GM21367 (cell line): ENCODE data around the gene UBE2G2.

Experiments used
- ATAC-seq: cut with Tn5 transposase; IDR thresholded peaks from one replicate; pipeline ENCODE4 v1.9.1; 2021; ENCODE audit not compliant: unreplicated experiment

The UBE2G2 gene, protein sequence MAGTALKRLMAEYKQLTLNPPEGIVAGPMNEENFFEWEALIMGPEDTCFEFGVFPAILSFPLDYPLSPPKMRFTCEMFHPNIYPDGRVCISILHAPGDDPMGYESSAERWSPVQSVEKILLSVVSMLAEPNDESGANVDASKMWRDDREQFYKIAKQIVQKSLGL

DNA sequence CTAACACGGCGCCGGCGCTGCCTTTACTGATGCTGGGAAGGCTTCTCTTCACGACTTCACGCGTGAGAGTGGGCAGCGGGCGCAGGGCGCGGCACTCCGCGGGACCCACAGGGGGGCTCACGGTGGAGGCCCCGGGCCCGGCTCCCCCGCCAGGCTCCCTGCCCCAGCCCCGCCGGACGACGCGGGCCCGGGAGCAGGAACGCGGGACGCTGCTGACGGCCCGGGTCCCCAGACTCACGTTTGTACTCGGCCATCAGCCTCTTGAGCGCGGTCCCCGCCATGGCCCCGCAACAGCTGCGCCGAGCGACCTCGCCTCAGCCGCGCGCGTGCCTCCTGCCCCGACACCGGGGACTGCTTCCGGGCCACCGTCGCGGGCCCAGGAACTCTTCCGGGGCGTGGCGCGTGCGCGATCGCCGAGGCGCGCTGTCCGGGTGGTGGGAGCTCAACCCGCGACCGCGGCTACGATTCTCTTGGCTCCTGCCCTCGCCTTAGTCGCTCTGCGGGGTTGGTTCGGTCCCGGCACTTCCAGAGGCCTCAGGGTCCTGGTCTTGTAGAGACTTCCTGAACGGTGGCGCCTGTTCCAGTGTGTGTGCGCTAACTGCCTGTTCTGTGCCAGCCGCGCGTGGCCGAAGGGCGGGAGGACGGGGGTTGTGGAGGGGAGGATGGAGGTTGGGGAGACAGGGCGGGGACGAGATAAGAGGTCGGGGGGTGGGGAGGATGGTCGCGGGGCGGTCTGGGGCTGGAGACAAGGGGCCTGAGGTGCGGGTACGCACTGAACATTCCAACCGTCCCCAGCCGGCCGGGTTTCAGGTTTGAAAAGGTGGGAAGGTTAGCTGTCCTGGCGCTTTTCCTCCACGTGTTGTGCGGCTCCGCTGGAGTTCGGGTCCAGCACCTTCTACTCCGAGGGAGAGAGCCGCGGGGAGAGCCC, at the start of gene UBE2G2:
TSS of gene UBE2G2 (minus strand) at position 353 of the 928 bp plus-strand sequence. CDS start at position 281, 72 bp downstream.
- ATAC-seq, result peak; percentile 72

DNA sequence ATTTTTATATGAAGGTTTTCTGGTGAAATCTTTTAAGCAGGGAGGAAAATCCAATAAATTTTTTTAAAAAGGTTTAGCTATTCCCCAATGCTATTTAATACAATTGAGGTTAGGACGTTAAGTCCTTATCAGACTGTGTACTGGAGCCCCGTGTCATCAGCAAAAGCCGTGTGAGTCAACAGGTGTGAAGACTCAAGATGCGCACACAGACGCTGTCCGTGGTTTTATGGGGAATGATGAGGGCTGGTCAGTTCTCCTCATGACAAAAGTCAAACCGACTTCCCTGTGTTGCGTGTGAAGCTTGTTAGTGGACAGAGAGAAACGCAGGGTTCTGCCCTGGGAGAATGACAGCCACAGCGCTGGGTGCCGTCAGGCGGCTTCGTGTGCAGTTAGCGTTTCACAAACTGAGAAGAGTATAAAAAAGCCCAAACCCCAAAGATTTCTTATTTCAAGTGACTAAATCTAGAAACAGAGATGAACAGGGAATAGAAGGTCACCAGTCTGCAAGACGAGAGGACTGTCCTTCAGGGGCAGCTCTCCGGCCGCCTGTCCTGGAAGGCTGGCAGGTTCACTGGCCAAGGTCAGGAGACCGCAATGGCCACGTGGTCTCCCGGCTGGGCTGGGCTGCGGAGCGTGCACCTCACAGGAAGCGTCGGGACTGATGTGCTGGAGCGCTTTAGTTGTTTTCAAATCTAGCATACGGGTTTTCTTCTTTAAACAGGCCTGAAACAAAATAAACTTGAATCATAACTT, 49.5 kb upstream of the UBE2G2 start:
- no peak for ATAC-seq

GRCh38 chr21:44850208-44850800, 48.7 kb upstream of the UBE2G2 start:
- ATAC-seq, result no peak

DNA sequence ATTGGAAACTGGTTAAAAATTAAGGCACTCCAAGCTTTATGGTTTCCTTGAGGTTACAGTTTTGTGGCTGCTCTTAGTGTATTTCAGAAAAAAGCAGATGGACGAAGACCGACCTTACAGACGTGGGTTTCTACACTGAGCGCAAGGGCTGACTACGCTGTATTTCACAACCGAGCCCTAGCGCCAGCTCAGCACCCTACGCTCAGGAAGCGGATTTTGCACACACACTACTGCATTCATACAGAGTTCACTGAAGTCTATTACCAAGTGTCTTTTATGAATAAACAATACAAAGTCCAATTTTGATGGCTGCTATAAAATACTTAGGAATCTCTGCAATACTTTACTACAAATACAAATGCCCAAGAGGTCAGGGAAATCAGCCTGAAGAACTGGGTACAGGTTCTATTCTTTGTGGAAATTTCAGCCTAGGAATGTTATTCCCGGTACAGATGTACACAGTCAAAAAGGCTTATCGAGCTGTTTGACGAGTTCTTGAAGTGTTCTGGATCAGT, 48.1 kb upstream of the UBE2G2 start:
- no peak for ATAC-seq

DNA sequence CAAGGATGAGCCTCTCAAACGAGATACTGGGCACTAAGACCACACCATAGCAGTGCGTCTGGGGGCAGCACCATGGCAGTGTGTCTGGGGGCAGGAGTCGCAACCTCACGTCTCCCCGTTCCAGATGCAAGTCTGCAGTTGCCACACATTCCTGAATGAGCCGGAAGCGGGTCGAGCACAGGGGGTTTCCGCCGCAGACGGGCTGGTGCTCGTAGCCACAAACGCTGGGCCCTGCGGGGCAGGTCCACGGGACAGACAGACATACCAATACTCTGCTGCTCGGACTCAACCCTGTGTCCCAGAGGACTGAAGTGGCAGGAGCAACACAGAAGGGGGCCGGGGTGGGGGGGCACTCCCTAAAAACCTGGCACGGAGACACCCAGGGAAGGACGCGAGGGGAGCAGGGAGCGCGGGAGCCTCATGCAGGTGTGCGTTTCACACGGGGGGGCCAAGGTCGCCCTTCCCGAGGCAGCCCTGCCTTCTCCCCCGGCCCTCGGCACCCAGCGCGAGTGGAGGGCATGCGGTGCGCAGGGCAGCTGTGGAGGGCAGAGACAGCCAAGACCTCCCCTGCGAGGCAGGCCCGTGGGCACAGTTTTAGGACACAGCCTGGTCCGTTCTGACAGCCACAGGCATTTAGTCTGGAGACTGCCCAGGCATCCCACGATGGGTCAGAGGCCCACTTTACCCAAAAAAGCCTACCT, 47.4 kb upstream of the UBE2G2 start:
- ATAC-seq, result no peak

- no peak for ATAC-seq
These were observed 45.8 kb upstream of the UBE2G2 start for GRCh38 chr21:44847261-44848056.

- no peak for ATAC-seq
These were observed 45.1 kb upstream of the UBE2G2 start for GRCh38 chr21:44846485-44847260.

- no peak for ATAC-seq
These were observed 44.5 kb upstream of the UBE2G2 start for GRCh38 chr21:44846224-44846484.

GRCh38 chr21:44845418-44846223, 44.0 kb upstream of the UBE2G2 start:
- ATAC-seq, result no peak

DNA sequence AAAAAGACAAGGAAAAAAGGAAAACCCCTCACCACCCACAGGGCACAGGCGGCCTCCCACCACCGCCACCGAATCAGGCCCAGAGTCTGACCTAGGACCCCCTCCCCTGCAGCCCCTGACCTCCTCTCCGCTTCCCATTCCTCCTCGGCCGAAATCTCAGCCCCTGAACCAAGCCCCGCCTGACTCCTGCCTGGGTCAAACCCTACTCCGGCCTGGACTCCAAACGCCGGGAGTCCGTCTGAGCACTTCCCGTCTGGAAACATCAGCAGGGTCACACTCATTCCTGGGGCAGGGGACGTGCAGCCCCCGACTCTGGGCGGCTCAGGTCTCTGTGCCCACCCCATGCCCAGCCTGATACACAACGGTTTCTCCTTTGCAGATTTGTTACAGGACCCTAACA, 42.6 kb upstream of the UBE2G2 start:
- no peak for ATAC-seq

GRCh38 chr21:44842721-44843445, 41.3 kb upstream of the UBE2G2 start:
- no peak for ATAC-seq

- no peak for ATAC-seq
These were observed 40.5 kb upstream of the UBE2G2 start for GRCh38 chr21:44842087-44842486.

DNA sequence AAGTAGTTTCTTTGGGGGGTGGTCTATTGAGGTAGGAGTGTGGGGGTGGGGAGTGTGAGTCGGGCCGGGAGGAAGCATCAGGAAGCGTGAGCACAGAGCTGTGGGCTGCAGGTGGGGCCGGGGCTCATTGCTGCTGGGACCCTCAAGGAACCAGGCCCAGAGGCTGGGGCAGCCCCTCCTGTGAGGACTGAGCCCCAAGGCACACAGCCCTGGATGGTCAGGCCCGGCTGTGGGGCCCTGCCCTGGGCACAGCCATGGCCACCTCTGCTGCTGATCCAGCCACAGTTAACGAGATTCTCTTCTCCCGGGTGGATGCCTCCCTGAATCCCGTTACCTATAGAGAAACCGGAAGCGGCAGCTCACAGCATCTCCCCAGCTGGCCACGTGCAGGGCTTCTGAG, 39.2 kb upstream of the UBE2G2 start:
- no peak for ATAC-seq

DNA sequence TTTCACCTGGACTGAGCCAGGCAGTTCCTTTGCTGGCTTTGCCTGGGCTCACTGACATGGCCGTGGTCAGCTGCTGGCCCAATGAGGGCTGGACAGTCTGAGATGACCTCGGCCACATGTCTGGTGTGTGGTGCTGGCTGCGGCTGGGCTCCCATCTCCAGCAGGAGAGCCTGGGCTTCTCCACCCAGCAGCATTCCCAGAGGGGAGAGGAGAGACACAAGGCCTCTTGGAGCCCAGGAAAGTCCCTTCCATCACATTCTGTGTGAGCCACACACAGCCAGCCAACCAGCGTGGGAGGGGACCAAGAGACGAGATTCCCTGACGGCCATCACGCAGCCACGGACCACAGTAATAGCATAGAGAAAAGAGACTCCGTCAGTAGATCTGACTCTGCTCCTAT, 37.3 kb upstream of the UBE2G2 start:
- ATAC-seq, result no peak

- ATAC-seq, result no peak
These were observed 36.6 kb upstream of the UBE2G2 start for GRCh38 chr21:44838039-44838895.

DNA sequence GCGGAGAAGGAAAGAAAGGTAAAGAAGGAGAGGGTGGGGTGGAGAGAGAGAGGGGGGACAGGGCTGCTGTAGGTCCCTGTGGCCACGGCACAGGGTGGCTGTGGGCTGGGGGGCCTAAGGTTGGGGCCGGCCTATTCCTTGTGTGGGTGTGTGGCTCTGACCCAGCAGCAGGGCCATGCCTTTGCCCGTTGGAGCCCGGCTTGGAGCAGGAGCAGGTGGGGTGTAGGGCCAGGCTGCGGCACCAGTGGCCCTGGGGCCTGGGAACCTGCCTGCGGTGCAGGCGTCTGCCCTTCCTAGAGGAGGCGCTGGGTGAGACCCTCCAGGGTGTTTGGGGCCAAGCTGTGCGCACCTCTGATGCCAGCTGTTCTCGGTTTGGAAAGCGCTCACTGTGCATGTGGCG, 35.9 kb upstream of the UBE2G2 start:
- no peak for ATAC-seq
